Stomach (tissue), 4 donors: ENCODE measurements around the gene MAPKAPK3.

Source experiments
- EP300 ChIP-seq: sonication (generic); formaldehyde crosslinking; IDR thresholded peaks from one replicate; pipeline ENCODE4 v1.6.1; 2017; ENCODE audit warnings: antibody characterized with exemption
- POLR2A ChIP-seq, 4 donors: fragments of 450-650 bp; IDR thresholded peaks; one replicate each; pipeline ENCODE4 v1.6.1; 2016; ENCODE audit warnings: antibody characterized with exemption in 4 of 4, control low read depth in 2 of 4, mild to moderate bottlenecking in 1 of 4, moderate library complexity in 1 of 4
- POLR2AphosphoS5 ChIP-seq, 3 donors: sonication (generic); formaldehyde crosslinking; IDR thresholded peaks; one replicate each; pipeline ENCODE4 v1.6.1; 2016; ENCODE audit warnings: antibody characterized with exemption in 3 of 3
- TF ChIP-seq, protein P1 (sequence below), 7 experiments: fragments of 450-650 bp in 4 of 7; fragments of 200-600 bp in 3 of 7; sonication (generic) in 3 of 7; IDR thresholded peaks; one replicate each; pipeline ENCODE4 v1.5.1; 2016 to 2019; ENCODE audit warnings: antibody characterized with exemption in 7 of 7, control low read depth in 2 of 7, mild to moderate bottlenecking in 1 of 7

DNA sequence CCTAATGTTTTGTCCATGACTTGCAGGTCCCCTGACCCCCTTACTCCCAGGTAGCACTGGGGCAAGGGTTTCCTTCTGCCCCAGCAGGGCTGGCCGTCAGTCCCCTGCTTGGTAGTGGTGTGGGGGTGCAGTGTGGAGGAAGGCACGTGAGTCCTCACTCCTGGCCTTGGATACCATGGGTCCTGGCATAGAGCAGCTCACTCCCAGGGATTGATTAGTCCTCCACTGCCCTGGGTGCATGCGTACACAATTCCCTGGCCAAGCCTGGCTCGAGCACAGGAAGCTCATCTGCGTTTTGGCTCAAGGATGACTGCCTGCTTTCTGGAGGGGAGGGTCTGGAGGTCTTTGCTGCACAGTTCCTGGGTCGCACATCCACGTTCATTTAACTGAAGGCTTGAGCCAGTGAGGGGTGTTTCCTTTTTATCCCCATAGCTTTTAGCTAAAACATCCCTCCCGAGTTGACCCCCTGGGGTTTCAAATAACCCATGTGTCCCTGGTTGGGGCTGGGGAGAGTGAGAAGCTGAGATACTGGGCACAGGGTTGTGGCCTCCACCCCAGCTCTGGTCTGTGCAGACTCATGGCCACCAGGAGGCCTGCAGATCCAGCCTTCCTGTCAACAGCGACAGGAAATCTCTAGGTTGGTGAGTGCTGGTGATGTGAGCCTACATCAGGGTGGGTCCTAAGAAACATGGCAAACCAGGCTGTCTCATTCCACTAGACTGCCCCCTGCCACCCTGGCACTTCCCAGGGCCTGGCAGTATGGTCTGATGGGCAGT is 36.1 kb upstream of the MAPKAPK3 start:
- TF ChIP-seq POLR2A (IDR thresholded peaks at IDR 0.05) = no peak
- TF ChIP-seq, protein P1, sequence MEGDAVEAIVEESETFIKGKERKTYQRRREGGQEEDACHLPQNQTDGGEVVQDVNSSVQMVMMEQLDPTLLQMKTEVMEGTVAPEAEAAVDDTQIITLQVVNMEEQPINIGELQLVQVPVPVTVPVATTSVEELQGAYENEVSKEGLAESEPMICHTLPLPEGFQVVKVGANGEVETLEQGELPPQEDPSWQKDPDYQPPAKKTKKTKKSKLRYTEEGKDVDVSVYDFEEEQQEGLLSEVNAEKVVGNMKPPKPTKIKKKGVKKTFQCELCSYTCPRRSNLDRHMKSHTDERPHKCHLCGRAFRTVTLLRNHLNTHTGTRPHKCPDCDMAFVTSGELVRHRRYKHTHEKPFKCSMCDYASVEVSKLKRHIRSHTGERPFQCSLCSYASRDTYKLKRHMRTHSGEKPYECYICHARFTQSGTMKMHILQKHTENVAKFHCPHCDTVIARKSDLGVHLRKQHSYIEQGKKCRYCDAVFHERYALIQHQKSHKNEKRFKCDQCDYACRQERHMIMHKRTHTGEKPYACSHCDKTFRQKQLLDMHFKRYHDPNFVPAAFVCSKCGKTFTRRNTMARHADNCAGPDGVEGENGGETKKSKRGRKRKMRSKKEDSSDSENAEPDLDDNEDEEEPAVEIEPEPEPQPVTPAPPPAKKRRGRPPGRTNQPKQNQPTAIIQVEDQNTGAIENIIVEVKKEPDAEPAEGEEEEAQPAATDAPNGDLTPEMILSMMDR (IDR thresholded peaks at IDR 0.05) = no peak
- no peak for TF ChIP-seq EP300
- no peak for TF ChIP-seq POLR2AphosphoS5 (IDR thresholded peaks at IDR 0.05)
